NCI-H1105 treated with DMSO at 0.1 percent for 48 hours (cell line): ENCODE results near the gene KCNF1.

Experiments used
- DNase-seq: peaks from one replicate; lab custom pipeline; 2025; lab: John Stamatoyannopoulos, UW

Gene KCNF1, protein sequence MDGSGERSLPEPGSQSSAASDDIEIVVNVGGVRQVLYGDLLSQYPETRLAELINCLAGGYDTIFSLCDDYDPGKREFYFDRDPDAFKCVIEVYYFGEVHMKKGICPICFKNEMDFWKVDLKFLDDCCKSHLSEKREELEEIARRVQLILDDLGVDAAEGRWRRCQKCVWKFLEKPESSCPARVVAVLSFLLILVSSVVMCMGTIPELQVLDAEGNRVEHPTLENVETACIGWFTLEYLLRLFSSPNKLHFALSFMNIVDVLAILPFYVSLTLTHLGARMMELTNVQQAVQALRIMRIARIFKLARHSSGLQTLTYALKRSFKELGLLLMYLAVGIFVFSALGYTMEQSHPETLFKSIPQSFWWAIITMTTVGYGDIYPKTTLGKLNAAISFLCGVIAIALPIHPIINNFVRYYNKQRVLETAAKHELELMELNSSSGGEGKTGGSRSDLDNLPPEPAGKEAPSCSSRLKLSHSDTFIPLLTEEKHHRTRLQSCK

DNA sequence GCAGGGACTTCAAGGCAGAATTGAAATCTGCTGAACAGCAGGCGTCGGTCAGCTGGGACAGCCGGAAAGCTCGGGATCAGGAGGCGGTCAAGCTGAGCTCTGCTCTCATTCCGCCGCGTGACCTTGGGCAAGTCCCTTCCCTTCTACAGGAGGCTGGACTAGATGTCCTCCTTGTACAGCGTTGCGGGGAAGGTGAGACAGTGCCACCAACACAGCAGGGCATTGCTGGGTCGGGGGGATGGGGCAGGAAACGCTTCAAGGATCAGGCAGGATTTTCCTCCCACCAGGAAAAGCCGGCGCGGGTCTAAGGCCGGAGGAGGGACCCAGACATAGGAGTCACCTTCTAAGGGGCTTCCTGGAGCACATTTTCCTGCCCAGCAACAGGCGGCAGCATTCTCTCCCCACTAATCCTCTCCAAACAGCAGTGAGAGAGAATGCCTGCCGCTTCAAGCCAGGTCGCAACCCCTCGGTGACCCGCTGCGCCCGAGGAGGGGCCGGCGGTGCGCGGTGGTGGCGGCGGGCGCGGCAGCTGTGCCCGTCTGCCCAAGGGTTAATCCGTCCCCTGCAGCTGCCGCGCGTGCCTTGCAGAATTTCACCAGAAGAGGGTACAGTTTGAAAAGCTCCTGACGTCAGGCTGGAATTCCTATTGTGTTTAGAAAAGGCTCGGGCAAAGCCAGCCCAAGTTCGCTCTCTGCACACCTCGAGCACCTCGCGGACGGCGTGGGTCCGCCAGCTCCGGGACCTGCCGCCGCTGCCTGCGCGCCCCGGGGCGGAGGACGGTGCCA, at the start of gene KCNF1:
KCNF1 (plus strand) TSS at position 644 of the 785 bp plus-strand sequence. CDS start 493 bp downstream, outside the sequence.
- peak; percentile 39 for DNase-seq

DNA sequence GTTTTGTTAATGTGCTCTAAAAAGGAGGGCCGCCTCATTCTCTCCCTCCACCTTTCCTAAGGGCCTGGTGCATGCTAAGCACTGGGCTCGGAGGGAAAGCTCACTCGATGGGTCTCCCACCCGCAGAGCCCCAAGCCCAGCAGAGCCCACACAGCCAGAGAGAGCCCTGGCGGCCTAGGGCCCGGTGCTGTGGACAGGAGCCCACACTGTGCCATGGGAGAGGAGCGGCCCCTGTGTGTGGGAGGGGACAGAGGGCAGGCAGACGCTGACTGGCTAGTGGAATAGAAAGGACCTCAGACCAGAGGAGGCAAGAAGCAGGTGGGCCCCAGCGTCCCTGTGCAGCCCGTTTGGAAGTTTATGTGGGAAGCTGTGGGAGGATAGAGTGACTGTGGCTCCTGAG, 49.4 kb upstream of the KCNF1 start:
- DNase-seq, result no peak

DNA sequence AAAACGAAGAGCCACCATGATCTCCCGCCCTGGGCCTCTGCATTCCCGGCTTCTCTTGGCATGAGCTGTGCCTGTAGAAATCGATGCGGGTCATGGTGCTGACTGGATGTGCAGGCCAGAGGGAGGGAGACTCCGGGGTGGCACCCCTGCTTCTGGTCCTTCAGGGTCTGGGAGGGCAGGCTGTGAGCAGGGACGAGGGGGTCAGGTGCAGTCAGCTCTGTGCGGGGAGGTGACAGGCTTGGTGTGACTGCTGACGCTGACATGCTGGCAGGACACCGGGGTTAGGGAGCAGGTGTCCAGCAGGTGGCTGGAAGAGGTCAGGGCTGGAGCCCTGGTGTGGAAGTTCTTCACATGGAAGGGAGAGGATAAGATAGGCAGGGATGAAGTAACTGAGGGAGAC, 48.7 kb upstream of the KCNF1 start:
- DNase-seq, result no peak

DNA sequence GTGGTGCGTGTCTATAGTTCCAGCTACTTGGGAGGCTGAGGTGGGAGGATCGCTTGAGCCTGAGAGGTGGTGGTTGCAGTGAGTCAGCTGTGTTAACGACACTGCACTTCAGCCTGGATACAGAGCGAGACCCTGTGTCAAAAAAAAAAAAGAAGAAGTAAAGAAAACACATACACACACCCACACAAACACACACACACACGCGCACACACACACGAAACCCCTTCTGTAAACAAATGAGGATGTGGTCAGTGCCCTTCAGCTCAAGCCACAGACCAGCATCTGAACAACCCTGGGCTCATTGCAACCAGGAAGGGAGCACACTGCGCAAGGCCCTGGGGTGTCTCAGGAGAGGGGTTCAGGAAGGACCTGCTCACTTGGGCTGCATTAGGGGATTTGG, 47.9 kb upstream of the KCNF1 start:
- no peak for DNase-seq

DNA sequence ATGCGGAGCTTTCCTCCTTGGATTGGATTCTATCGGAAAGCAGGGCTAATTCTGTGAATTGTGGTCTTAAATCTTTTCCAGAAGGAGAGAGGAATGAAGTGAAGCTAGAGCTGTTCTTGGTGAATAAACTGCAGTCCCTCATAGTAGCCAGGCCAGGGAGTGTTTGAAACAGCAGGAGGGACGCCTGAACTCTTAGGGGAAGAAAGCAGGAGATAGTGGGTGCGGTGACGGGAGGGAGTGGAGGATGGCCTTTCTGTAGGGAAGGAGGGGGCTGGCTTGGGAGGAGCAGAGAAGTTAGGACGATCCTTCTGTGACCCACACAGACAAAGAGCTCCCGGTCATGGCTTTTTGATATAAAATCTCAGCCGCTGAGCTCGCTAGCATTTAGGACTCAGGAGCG, 47.5 kb upstream of the KCNF1 start:
- no peak for DNase-seq

DNA sequence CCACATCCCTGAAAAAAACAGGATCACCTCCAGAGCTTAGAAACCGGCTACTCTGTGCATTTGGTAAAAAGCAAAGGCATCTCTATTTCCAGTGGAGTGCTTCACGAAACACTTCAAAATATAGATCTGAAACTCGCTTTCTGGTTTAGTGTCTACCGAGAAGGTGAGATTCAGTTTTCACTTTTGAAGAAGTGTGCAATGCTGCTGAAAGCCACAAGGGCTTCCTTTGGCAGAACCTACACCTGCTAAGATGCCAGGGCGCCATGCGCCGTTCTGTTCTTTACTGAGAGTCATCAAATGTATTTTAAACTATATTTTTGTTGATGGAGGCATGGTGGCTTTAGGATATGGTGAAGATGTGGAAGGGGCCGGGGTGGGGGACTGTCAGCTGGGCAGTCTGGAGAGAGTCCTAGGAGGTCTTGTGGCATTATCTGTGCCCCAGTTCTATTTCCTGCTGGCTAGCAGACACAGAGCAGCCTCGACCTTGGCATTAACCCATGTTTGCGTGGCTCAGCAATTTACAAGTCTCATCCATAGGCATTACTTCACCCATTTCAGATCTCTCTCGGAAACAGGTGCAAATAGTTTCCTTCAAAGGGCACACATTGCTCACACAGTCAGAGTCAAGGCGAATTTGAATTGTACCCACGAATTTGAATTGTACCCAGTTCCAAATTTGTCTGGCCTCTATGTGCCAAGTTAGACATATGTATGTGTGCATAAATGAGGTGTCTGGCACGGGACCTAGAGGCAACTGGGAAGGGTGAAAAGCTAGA, 46.7 kb upstream of the KCNF1 start:
- no peak for DNase-seq

DNA sequence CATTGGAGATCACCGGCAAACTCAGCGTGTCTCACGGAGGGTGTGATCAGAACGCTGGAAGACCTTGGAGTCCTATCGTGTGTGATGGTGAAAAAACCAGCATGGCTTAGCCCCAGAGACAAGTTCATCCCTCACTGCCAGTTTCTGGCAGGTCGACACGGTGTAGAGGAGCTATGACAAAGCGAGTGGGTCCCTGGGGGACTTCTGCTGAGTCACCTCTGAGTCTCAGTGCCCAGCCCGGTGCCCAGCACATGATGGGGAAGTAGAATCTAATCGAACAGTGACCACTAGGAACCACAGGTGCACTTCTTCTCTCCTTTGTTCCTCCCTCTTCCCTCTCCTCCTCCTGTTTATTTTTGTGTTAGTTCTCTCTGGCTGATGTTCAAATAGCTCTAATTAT, 45.9 kb upstream of the KCNF1 start:
- DNase-seq, result no peak

DNA sequence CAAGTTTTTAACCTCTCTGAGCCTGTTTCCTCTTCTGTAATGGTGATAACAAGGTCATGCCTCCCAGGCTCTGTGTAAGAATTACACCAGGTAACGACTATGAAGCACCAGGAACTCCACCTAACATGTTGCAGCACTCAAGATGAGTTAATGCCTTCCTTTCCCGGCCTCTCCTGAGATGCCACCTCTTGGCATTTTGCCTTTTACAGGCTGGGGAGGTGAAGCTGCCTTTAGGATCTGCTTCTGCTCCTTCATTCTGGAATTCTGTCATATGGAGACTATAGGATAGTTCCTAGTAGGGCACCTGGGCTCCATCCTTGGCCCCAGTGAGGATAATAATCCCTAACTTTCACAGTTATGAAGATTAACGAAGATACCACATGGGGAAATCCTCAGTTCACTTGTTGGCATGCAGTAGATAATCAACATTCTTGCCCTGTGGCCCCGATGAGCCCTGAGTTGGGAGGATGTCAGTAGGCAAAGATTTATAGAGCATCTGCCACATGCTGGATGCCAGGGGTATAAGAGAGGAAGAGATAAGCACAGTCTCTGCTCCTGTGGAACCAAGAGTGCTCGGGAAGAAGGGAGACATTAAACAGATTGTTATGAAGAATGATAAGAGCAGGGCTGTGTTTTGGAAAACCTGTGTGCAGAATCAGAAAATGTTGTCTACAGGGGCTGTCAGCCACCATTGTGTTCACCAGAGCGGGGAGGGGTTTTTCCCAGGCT, 43.9 kb upstream of the KCNF1 start:
- no peak for DNase-seq

DNA sequence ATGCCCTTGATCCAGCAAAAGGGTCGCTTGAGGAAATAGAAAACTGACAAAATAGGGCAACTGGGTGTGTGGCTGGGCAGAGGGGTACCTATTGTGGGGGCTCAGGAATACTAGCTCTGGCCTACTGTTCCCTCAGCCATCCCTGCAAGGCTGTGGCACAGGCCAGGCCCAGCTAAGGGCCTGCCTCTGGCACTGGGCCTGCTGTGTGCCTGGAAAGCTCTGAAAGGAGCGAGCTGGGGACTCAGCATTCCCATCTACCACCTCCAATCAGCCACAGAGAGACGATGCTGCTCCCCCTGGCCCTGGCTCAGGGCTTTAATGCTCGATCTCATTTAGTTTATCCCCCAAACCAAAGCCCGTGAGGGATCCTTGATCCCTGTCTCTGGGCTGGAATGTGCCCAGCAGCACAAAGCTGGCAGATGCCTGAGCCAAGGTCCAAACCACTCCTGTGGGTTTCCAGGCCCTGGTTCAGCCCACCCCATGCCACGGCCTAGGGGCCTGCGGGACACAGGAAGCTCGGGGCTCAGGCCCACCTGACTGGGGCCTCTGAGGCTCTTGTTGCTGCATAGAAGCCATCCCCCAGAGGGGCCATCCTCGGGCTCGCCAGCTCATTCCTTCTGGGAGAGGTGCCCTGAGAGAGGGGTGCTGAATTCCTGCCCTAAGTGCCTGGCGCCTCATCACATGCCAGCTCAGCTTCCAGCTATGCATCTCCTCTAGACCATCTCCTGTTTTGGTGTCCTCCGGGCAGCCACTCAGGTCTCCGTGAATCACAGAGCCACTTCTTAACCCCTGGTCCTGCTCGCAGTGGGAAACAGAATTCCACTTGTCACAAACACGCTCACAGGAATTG, 43.0 kb upstream of the KCNF1 start:
- DNase-seq, result no peak

DNA sequence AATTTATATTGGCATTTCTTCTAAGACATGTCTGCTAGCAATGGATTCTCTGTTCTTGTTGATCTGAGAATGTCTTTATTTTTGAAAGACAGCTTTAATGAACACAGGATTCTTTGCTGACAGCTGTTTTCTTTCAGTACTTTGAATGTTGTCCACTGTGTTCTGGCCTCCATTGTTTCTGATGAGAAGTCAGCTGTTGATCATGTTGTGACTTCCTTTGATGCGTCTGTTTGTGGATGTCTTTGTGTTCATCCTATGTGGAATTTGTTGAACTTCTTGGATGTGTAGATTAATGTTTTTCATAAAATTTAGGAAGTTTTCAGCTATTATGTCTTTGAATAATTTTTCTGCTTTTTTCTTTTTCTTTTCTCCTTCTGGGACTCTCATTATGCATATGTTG, 39.8 kb upstream of the KCNF1 start:
- no peak for DNase-seq

DNA sequence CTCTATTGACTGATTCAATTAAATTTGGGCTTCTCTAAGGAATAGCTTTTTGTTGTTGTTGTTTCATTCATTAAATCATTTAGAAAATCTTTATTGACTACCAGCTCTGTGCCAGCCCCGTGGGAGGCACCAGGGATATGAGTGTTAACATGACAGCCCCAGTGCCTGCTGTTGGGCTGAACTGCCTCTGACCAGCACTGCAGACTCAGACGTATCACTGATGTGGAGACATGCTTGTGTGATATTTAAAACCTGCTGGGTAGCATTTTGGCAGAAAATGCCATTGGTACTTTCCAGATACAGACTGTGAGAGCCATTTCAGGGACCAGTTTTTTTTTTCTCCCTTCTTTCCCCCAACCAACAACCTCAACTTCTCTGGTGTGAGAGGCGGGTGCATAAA, 38.6 kb upstream of the KCNF1 start:
- no peak for DNase-seq

DNA sequence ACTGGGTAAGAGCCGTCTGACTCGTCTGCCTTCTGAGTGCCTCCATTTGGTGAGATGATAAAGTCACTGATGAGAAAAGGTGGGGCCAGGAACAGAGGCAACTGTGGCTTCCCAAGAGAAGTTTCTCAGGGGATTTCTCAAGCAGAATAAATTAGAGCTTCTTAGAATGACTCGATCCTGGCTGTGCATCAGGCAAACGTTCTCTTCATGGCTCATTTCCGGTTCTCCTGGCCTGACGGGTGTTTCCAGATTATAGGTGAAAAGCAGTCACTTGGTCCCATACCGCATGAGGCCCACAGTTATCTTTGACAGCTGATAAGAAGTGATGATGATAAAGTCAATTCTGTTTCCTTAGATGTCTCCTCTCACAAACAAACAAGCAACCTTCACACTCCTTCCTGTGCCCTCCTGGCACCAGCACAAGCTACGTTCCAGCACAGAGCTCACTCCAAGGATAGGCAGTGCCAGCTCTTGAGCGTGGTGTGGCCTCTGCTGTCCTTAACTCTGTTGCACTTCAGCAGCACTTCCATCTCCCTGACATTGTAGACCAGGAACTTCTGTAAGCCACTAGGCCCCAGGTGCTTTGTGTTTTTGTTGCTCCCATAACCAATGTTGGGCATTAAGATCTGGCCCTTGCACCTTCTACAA, 37.8 kb upstream of the KCNF1 start:
- DNase-seq, result no peak

DNA sequence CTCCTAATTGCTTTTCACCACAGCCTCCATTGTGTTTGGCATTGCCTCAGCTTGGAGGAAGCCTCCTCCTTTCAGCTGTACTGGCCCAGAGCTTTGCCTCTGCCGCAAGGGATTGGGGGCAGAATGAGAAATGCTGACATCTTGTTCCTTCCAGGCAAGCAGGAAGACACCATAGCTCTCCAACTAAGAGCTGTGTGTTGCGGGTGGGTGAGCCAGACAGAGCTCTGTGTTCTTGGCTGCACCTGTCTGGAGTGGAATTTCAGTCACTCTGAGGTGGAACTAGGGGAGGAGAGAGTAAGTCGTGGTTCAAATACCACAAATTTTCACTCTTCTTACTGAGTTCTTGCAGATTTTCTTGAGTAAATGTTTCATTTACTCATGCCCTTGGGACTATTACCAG, 36.6 kb upstream of the KCNF1 start:
- DNase-seq, result no peak

DNA sequence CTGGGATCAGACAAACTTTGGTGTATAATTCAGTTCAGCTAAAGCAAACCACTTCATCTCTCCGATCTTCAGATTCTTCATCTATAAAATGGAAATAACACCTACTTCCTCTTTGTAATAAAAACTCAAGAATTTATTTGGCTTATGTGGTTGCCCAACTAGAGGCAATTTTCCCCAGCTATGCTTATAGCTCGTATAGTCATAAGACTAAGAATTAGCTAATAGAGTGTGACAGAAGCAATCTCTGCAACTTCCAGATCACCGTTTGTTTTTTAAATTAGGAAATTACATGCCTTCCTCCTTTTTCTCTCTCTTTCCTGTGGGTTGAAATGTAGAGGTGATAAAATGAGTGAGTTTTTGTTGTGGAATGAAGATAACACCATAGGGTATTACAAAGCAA, 35.3 kb upstream of the KCNF1 start:
- no peak for DNase-seq

DNA sequence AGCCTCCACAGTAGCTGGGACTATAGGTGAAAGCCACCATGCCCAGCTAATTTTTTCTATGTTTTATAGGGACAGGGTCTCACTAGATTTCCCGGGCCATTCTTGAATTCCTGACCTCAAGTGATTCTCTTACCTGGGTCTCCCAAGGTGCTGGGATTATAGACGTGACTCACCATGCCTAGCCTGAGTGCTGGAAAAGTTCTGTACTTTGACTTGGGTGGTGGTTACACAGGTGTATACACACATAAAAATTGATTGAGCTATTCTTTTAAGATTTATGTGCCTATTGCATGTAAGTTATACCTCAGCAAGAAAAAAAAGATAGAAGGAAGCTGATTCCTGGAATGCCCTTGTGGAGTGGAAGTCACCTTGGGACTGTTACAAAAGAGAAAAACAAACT, 34.8 kb upstream of the KCNF1 start:
- DNase-seq, result no peak

DNA sequence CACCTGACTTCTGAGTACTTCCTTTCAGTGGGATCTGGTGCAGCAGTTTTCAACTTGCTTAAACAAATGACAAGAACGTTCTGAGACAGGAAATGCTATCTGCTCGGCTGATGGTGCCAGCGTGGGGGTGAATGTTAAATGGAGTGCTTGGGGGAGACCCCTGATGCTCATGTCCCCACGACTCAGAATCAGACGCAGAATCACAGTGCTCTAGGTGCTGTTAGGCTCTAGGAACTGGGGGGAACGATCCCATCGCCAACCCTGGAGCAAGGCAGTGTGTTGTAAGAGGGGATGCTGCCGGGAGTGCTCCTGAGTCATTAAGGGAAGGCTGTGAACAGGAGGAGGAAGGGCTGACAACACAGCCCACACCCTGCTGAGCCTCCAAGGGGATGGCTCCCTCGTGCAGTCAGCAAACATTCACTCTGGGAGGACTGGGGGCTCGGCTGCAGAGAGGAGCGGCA, 34.1 kb upstream of the KCNF1 start:
- no peak for DNase-seq

DNA sequence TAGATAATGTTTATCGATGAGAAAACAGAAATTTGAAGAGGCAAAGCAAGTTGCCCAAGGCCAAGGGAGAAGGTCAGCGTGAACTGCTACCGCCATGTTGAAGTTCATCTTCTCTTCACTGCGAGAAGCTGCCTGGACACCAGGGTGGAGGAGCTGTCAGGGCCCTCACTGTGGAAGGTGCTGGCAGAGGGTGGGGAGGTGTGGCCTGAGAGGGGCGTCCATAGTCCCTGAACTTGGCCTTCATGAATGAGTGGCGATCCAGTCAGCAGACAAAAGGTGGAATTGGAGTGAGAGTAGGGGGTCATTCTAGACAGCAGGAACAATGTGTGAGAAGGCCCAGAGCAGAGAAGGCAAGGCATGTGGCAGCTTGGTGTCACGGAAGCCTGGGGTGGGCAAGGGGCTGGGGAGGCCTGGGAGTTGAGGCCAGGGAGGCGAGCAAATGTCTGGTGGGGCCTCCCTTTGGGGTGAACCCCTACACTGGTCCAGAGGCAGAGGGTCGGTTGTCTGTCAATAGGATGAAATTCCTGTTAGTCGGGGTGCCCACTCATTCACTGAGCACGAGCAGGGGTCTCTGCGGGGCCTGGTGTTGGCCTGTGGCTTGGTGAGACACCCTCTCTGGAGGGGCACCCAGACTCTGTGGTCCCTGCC, 33.3 kb upstream of the KCNF1 start:
- DNase-seq, result no peak

DNA sequence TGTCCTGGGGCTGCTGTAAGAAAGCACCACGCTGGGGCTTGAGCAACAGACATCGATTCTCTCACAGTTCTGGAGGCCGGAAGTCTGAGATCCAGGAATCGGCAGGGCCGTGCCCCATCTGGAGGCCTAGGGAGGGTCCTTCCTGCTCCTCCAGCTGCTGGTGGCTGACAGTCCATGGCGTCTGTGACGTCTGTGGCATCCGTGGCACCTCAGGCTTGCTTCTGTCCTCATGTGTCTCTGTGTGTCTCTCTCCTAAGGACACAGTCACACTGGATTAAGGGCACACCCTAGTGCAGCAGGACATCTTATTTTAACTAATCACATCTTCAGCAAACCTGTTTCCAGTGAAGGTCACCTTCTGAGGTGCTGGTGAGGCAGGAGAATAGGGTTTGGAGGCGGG, 32.6 kb upstream of the KCNF1 start:
- DNase-seq, result no peak
